HG03354 (cell line): ENCODE results near the gene LCNL1.
A peak's percentile ranks its signal among the peaks of the same experiment; 100 is the strongest.
"Not testable (repeated sequence)": the region's sequence is repeated elsewhere in the genome, so short reads cannot be mapped to it uniquely, and the experiment has no call there.

ENCODE experiments used
- ATAC-seq: cut with Tn5 transposase; IDR thresholded peaks from one replicate; pipeline ENCODE4 v1.9.1; 2021; ENCODE audit warnings: mild to moderate bottlenecking; ENCODE audit not compliant: unreplicated experiment, poor library complexity, severe bottlenecking

The LCNL1 gene

DNA sequence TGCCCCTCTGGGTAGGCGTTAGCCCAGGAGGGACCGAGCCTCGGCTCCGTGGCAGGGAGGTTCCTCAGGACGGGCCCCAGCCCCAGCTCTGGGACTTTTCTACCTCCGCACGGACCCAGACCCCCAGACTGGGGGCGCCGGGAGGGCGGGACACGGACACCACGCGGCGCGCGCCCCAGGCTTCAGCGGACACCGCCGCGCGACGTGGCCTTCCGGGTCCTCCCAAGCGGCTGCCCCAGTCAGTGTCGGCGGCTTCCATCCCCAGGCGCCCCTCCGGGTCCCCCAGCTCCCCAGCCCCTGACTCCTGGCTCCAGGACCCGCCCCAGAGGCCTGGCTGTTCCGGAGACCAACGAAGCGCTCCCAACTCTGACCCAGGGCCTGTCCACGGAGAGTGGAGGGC is 3.1 kb downstream of the LCNL1 start:
- no peak for ATAC-seq

DNA sequence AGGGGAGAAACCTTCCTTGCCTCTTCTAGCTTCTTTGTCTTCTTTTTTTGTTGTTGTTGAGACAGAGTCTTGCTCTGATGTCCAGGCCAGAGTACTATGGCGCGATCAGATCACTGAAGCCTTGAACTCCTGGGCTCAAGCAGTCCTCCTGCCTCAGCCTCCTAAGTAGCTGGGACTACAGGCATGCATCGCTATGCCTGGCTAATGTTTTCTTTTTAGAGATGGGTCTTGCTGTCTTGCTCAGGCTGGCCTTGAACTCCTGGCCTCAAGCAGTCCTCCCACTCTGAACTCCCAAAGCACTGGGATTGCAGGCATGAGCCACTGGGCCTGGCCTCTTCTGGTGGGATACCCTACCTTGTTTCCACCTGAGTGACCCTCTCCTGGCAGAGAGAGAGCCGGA is 6.1 kb downstream of the LCNL1 start:
- ATAC-seq = no peak

DNA sequence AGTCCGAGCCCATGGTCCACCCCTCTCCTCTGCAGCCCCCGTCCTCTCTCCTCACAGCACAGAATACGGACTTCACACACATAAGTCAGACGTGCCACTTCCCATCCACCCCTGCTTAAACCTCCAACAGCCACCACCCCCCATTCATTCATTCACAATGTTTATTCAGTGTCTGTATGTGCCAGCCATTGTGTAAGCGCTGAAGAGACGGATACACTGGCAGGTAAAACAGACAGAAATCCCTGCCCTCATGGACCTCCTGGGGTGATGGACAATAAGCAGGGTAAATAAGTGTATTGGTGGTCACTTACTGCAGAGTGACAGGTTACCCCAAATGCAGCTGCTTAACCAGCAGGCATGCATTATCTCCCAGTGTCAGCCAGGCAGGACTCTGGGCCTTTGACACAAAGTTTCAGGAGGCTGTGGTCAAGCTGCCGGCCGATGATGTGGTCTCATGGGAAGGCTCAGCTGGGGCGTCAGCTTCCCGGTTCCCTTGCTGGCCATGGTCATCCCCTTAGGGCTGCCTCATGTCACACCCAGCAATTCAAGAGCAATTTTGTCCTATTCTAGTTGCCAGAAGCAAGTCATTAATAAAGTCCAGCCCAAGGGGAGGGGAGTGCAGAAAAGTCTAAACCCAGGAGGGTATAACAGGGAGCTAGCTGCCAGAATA is 7.6 kb downstream of the LCNL1 start:
- ATAC-seq = no peak

GRCh38 chr9:136991993-136992818 is 9.4 kb downstream of the LCNL1 start, which contains the start of gene PAXX:
TSS of gene PAXX (plus strand) at chr9:136992422. CDS start at chr9:136992444, 22 bp downstream.
- ATAC-seq = peak; percentile 84

GRCh38 chr9:136992819-136993369 is 10.1 kb downstream of the LCNL1 start:
- no peak for ATAC-seq

- ATAC-seq = no peak
Observed at GRCh38 chr9:136994180-136994887, 11.5 kb downstream of the LCNL1 start.

GRCh38 chr9:136994888-136995230 is 12.1 kb downstream of the LCNL1 start:
- ATAC-seq = no peak

GRCh38 chr9:136995362-136995761 is 12.6 kb downstream of the LCNL1 start:
- no peak for ATAC-seq

GRCh38 chr9:136995772-136996311 is 13.0 kb downstream of the LCNL1 start:
- no peak for ATAC-seq

DNA sequence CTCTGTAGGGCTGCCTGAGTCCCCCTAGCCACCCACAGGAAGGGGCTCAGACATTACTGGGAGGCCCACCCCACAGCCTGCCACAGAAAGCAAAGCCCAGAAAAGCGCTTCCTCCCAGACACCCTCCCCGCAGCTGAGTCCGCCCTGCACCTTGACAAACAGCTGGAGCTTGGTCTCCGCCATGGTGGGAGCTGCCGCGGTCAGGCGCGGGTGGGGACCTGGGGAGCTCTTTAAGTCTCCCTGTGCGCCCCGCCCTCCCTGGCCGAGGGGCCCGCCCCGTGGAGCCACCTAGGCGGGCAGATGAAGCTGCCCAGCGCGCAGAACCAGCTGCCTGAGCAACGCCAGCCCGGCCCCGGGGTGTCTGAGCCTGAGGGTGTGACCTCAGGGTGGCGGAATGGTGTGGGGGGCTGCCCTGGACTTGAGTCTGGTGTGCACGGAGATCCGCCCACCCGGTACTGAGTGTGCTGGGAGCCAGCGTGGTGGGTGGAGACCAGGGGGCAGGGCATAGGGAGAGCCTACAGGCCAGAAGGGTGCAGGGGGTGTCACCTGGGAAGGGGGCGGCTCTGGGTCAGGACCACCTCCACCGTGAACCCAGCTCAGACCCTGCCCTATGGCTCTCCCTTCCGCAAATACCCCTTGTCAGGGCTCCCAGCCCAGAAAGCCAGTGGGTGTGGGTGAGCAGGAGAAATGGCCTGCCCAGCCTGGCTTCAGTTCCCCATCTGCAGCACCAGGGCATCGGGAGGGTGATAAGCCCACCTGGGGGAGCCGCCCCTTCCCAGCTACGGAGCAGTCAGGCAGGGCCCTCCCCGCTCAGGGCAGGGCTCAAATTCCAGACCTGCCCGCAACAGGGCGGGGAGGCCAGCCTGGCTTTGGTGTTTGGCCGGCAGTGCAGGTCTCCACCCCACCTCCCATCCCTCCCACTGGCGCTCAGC is 13.8 kb downstream of the LCNL1 start, which contains the start of gene CLIC3:
Gene CLIC3 (minus strand): TSS at position 208 of the 932 bp plus-strand sequence. CDS start 25 bp downstream, at position 183.
- no peak for ATAC-seq

DNA sequence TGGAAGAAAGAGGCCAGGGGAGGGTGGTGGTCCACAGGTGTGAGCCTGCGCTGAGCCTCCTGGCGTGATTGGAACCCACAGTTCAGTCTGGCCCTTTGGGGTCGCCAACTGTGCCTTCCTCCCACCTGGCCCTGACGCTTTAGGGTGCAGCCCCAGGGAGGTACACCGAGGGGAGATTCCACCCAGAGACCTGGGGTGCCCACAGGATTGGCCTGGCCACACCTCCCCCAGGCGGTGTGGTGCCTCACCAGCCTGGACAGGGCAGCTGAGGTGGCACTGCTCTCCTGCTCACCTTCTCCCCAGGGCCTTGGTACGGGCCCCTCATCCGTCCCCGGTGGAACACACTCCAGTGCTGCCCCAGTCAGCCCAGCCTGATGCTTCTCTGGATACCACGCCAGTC is 14.6 kb downstream of the LCNL1 start:
- no peak for ATAC-seq

DNA sequence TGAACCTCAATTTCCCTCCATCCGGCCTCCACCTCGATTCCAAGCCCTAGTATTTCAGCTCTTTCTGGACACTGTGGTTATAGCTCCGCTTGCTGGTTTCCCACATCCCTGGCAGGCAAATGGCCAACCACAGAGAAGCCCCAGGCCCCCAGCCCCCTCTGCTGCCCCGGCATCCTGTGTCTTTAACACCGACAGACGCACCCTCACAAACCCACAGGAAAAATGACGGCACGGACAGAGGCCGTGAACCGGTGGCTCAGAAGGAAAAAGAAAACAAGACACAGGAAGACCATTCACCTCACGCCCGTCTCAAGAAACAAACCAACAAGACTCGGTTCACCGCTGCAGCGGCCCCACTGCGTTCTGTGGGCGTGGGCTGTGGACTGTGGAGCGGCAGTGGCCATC is 15.0 kb downstream of the LCNL1 start:
- ATAC-seq = no peak

DNA sequence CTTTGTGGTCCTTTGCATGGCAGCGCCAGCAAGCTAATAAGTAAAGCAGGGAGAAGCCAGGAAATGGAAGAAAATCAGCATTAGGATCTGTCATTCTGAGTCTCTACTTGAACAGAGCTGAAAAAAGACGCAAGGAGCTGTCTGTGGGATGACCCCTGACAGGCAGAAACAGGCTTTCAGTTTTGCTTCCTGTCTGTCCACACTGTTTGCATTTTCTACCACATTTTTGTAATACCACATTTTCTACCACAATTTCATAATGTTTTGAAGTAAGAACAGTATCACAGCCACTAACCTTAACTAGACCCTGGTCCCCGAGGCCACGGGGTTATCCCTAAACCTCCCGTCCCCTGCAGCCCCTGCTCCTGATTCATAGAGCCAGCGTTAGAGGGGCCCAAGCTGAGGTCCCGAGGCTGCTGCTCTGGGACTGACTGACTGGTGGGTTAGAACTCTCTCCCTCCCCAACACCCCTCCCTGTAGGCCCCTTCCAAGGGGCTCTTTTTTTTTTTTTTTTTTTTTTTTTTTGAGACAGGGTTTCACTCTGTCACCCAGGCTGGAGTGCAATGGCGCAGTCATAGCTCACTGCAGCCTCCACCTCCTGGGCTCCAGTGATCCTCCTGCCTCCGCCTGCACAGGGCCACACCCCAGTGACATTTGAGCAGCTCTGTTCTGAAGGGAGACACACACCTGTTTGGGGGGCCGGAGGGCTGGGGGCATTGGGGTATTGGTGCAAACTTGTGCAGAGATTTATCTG is 17.6 kb downstream of the LCNL1 start:
- peak; percentile 81 for ATAC-seq

DNA sequence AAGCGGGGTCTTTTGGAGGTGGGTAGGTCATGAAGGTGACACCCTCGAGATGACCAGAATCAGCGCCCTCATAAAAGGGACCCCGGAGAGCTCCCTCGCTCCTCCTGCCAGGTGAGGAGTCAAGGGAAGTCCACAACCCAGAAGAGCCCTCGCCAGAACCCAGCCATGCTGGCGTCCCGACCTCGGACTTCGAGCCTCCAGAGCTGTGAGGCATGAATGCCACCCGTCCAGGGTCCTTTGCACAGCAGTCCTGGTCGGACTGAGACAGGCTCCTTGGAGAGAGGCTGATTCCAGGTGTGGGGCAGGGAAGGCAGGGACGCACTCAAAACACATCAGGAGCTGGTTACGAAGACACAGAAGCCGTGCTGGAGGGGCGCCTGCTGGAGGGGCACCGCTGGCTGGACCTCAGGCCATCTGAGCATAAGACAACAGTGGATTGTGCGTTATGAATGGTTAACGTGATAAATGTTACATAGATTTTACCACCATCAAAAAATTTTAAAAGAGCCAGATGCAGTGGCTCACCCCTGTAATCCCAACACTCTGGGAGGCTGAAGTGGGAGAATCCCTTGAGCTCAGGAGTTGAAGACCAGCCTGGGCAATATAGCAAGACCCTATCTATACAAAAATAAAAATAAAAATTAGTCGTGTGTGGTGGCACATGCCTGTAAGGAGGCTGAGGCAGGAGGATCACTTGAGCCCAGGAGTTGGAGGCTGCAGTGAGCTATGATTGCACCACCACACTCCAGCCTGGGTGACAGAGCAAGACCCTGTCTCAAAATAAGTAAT is 19.3 kb downstream of the LCNL1 start:
- ATAC-seq = no peak

GRCh38 chr9:137002646-137003041 is 19.9 kb downstream of the LCNL1 start:
- no peak for ATAC-seq

- not testable (repeated sequence) for ATAC-seq
Observed at GRCh38 chr9:137004285-137004684, 21.5 kb downstream of the LCNL1 start.
